OCI-LY7 (cell line): ENCODE data around the gene ZNF135. TPM values are rescaled to one million over a fixed set of nuclear protein-coding genes. Genes with fewer than 3 reads are reported as not detected.

Experiments used
- BruUV-seq: library from RNA; stranded (reverse); fragments of 400-500 nt; replicated peaks from 2 replicates; lab custom pipeline; 2021; lab: Mats Ljungman, UMichigan
- CTCF ChIA-PET: fragments of 300-600 bp; sonication (Branson Sonifier 250); formaldehyde crosslinking; loops from one replicate; lab custom pipeline; 2022; ENCODE audit warnings: antibody characterized with exemption; ENCODE audit not compliant: unreplicated experiment; lab: Charles Lee
- POLR2A ChIA-PET: fragments of 300-600 bp; sonication (Branson Sonifier 250); formaldehyde crosslinking; loops from one replicate; lab custom pipeline; 2022; ENCODE audit warnings: antibody characterized with exemption; lab: Charles Lee
- DNase-seq: peaks from one replicate; pipeline ENCODE4 v3.0.0-alpha.2; 2015; ENCODE audit warnings: low spot score
- H2AFZ ChIP-seq: fragments of 200-600 bp; sonication (generic), shearing (Covaris generic); 2 replicates; pipeline ENCODE4 v1.6.1; 2014; ENCODE audit warnings: mild to moderate bottlenecking, antibody characterized with exemption, low read length, moderate library complexity
- H3K27ac ChIP-seq: fragments of 200-600 bp; sonication (generic); 2 replicates; pipeline ENCODE4 v1.5.1; 2014; ENCODE audit warnings: mixed run types, low read depth, mild to moderate bottlenecking, moderate library complexity, low read length, inconsistent platforms; ENCODE audit not compliant: poor library complexity, severe bottlenecking
- H3K36me3 ChIP-seq: fragments of 200-600 bp; sonication (generic); 2 replicates; pipeline ENCODE4 v1.6.1; 2014; ENCODE audit warnings: mild to moderate bottlenecking, antibody characterized with exemption, low read length, moderate library complexity, mixed read lengths; ENCODE audit not compliant: insufficient read depth
- H3K4me1 ChIP-seq: fragments of 200-600 bp; sonication (generic); 2 replicates; pipeline ENCODE4 v1.5.1; 2014; ENCODE audit warnings: mild to moderate bottlenecking, low read length; ENCODE audit not compliant: insufficient read depth, poor library complexity, severe bottlenecking
- H3K4me2 ChIP-seq: fragments of 200-600 bp; sonication (generic); 2 replicates; pipeline ENCODE4 v1.6.1; 2014; ENCODE audit warnings: mild to moderate bottlenecking, low read length
- H3K4me3 ChIP-seq: fragments of 200-600 bp; sonication (generic); 2 replicates; pipeline ENCODE4 v1.5.1; 2014; ENCODE audit warnings: mild to moderate bottlenecking, low read depth, low read length; ENCODE audit not compliant: poor library complexity, severe bottlenecking
- H3K79me2 ChIP-seq: fragments of 200-600 bp; sonication (generic); 2 replicates; pipeline ENCODE4 v1.6.1; 2016; ENCODE audit warnings: low read depth, mild to moderate bottlenecking, low read length, moderate library complexity, mixed read lengths; ENCODE audit not compliant: insufficient read depth
- H3K9me2 ChIP-seq: fragments of 200-600 bp; sonication (generic); 2 replicates; pipeline ENCODE4 v1.6.1; 2016; ENCODE audit warnings: mild to moderate bottlenecking, low read length, mixed read lengths; ENCODE audit not compliant: insufficient read depth
- H3K9me3 ChIP-seq: fragments of 200-600 bp; sonication (generic); 2 replicates; pipeline ENCODE4 v1.6.1; 2014; ENCODE audit warnings: mild to moderate bottlenecking, mixed run types, low read length, mixed read lengths
- H4K20me1 ChIP-seq: fragments of 200-600 bp; sonication (generic); 2 replicates; pipeline ENCODE4 v1.6.1; 2014; ENCODE audit warnings: mild to moderate bottlenecking, antibody characterized with exemption, low read length, moderate library complexity, mixed read lengths; ENCODE audit not compliant: insufficient read depth
- CTCF ChIP-seq: fragments of 200-600 bp; sonication (generic); conservative IDR thresholded peaks from 2 replicates; pipeline ENCODE4 v1.5.1; 2014; ENCODE audit warnings: mild to moderate bottlenecking, antibody characterized with exemption, low read length, moderate library complexity, mixed read lengths
- EZH2phosphoT487 ChIP-seq: fragments of 200-600 bp; sonication (generic); IDR thresholded peaks from 2 replicates; pipeline ENCODE4 v1.6.1; 2018; ENCODE audit warnings: low read depth, borderline replicate concordance, mild to moderate bottlenecking, mixed run types, antibody characterized with exemption, low read length, moderate library complexity, mixed read lengths
- intact Hi-C: fragments of 100-400 bp; cut with micrococcal nuclease; formaldehyde crosslinking; loops from one replicate; pipeline ENCODE4 v1.10.0; 2022; ENCODE audit not compliant: unreplicated experiment
- total RNA-seq, 2 experiments: library from RNA; depleted of rRNA in 1 of 2; stranded (reverse); fragments of >200 nt in 1 of 2; shearing (Covaris generic) in 1 of 2; gene quantifications; 2 replicates each; pipeline ENCODE4 v1.2.3, GENCODE V29; 2014 to 2022

Gene ZNF135
- total RNA-seq, 2 experiments from 2014 or later: not detected

DNA sequence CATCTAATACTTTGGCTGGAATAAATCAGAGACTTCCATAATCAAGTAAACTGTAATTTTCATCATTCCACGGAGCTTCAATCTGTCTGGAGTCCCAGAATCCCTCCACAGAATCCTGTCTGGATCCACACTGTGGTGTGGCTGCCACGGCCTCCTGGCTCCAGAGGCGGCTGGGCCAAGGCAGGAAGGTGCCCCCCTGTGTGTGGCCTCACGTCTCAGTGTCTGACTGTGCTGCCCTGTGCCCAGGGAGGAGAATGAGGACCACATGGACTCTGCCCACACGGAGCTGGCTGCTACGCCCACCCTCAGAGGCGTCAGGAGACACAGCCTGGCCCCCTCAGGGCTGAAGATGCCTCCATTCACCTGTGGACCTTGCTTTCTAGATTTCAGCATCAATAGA lies 12.2 kb upstream of the ZNF135 start:
- Histone ChIP-seq H3K9me3 (no peaks in the 10 kb centered on the region), H3K4me3 (no peak overlapping the region), H3K9me2 (no peaks in the 10 kb centered on the region), H2AFZ (no peak overlapping the region), H3K79me2 (no peaks in the 10 kb centered on the region), H3K27ac (no peak overlapping the region), H3K4me1 (no peaks in the 10 kb centered on the region), H3K4me2 (no peak overlapping the region), H3K36me3 (no peaks in the 10 kb centered on the region), H4K20me1 (no peaks in the 10 kb centered on the region)
- CTCF ChIA-PET: no interaction called here
- intact Hi-C loops: no loop called here
- no TSS peak for BruUV-seq
- no peak for DNase-seq
- no peak for TF ChIP-seq EZH2phosphoT487
- no peak for TF ChIP-seq CTCF
- POLR2A ChIA-PET: no interaction called here

DNA sequence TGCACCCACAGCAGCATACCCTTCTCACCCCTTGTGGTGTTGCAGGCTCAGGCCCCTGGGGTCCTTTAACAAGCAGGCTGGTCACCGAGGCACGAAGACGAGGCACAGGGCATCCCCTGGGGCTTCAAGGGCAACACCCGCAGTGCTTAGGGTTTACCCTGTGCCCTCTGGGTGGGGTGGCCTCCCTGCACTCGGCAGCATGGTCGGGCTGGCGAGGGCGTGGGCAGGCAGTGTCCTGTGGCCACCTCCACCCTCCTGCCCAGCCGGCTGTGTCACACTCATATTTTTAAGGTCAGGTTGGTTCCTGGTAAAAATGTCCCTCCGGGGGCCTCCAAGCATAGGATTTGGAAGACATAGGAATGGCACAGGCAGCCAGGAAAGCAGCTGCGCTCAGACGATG lies 11.4 kb upstream of the ZNF135 start:
- TF ChIP-seq CTCF (no peak), EZH2phosphoT487 (no peak)
- H3K4me3 ChIP-seq: no peak overlapping the region
- CTCF ChIA-PET: no interaction called here
- H3K9me2 ChIP-seq: no peaks in the 10 kb centered on the region
- H3K4me2 ChIP-seq: no peak overlapping the region
- no peaks in the 10 kb centered on the region for H3K9me3 ChIP-seq
- POLR2A ChIA-PET: no interaction called here
- H3K4me1 ChIP-seq: no peaks in the 10 kb centered on the region
- intact Hi-C loops: no loop called here
- no peaks in the 10 kb centered on the region for H4K20me1 ChIP-seq
- BruUV-seq: no TSS peak
- no peak overlapping the region for H2AFZ ChIP-seq
- no peaks in the 10 kb centered on the region for H3K36me3 ChIP-seq
- H3K79me2 ChIP-seq: no peaks in the 10 kb centered on the region
- no peak for DNase-seq
- no peak overlapping the region for H3K27ac ChIP-seq

- CTCF ChIA-PET: no interaction called here
Observed at GRCh38 chr19:58052256-58052655, 6.8 kb upstream of the ZNF135 start.

More at GRCh38 chr19:58052256-58052655, 6.8 kb upstream of the ZNF135 start:
- intact Hi-C loops: no loop called here
- no TSS peak for BruUV-seq
- no peaks in the 10 kb centered on the region for H3K9me3 ChIP-seq
- no peaks in the 10 kb centered on the region for H3K36me3 ChIP-seq
- TF ChIP-seq EZH2phosphoT487: no peak
- no peak for TF ChIP-seq CTCF
- no peak overlapping the region for H3K4me3 ChIP-seq
- POLR2A ChIA-PET: no interaction called here
- H3K9me2 ChIP-seq: no peaks in the 10 kb centered on the region
- no peak overlapping the region for H3K27ac ChIP-seq
- H2AFZ ChIP-seq: no peak overlapping the region
- H4K20me1 ChIP-seq: no peaks in the 10 kb centered on the region
- H3K4me1 ChIP-seq: no peaks in the 10 kb centered on the region
- DNase-seq: no peak
- H3K4me2 ChIP-seq: no peak overlapping the region
- H3K79me2 ChIP-seq: no peaks in the 10 kb centered on the region
